Lung (tissue), 12 donors: ENCODE data around the gene KRT31. TPM values are rescaled to one million over a fixed set of nuclear protein-coding genes. Genes with fewer than 3 reads are reported as not detected.
"Not testable (repeated sequence)": the region's sequence is repeated elsewhere in the genome, so short reads cannot be mapped to it uniquely, and the experiment has no call there.

Experiments
- ATAC-seq: fragments of 200-7000 bp; cut with Tn5 transposase; one replicate; pipeline ENCODE4 v1.9.1; 2020; ENCODE audit warnings: moderate number of reproducible peaks; ENCODE audit not compliant: insufficient read depth, low FRiP score
- DNase-seq, 3 donors: peaks; one replicate each; pipeline ENCODE4 v3.0.0-alpha.2; 2013 to 2017
- H3K27ac ChIP-seq, 2 donors: one replicate each; pipeline ENCODE4 v1.5.1; 2013; ENCODE audit warnings: mild to moderate bottlenecking in 2 of 2, moderate library complexity in 2 of 2, control low read depth in 1 of 2, inconsistent platforms in 1 of 2, low read depth in 1 of 2, low read length in 1 of 2
- H3K27me3 ChIP-seq, 3 donors: one replicate each; pipeline ENCODE4 v1.5.1; 2013; ENCODE audit warnings: low read length in 2 of 3; ENCODE audit not compliant: control insufficient read depth in 3 of 3, insufficient read depth in 3 of 3
- H3K36me3 ChIP-seq, 4 donors: one replicate each; pipeline ENCODE4 v1.5.1; 2013; ENCODE audit warnings: low read length in 4 of 4, mild to moderate bottlenecking in 1 of 4, moderate library complexity in 1 of 4; ENCODE audit not compliant: control insufficient read depth in 4 of 4, insufficient read depth in 4 of 4
- H3K4me1 ChIP-seq, 5 donors: one replicate each; pipeline ENCODE4 v1.5.1; 2013; ENCODE audit warnings: low read length in 5 of 5, mild to moderate bottlenecking in 2 of 5, moderate library complexity in 1 of 5; ENCODE audit not compliant: control insufficient read depth in 5 of 5, insufficient read depth in 5 of 5
- H3K4me3 ChIP-seq: one replicate; pipeline ENCODE4 v1.5.1; 2013; ENCODE audit warnings: mild to moderate bottlenecking, control low read depth, moderate library complexity
- H3K9ac ChIP-seq, 2 donors: one replicate each; pipeline ENCODE4 v1.5.1; 2013; ENCODE audit warnings: low read length in 2 of 2, control low read depth in 1 of 2; ENCODE audit not compliant: insufficient read depth in 1 of 2
- H3K9me3 ChIP-seq, 4 donors: one replicate each; pipeline ENCODE4 v1.5.1; 2013; ENCODE audit warnings: low read length in 3 of 4, mild to moderate bottlenecking in 1 of 4, moderate library complexity in 1 of 4; ENCODE audit not compliant: control insufficient read depth in 4 of 4, insufficient read depth in 3 of 4
- CTCF ChIP-seq: IDR thresholded peaks from 2 replicates; pipeline ENCODE4 v1.5.1; 2012; ENCODE audit warnings: mild to moderate bottlenecking; ENCODE audit errors: control extremely low read depth, extremely low read depth
- WGBS, 2 donors: extraction: QIAGEN DNeasy Blood & Tissue Kit; methylation state at CpG; one replicate each; pipeline ENCODE4 v1.1.7; 2013; 5-methylcytosine and 5-hydroxymethylcytosine counted together
- polyA plus RNA-seq, 2 donors: library from polyadenylated mRNA; stranded (reverse); fragments of 200-250 nt; gene quantifications; one replicate each; pipeline ENCODE4 v1.2.1, GENCODE V29; 2013
- total RNA-seq, 2 donors: library from RNA; depleted of rRNA in 1 of 2; stranded (reverse); fragments of >200 nt in 1 of 2; gene quantifications; one replicate each; pipeline ENCODE4 v1.2.1, GENCODE V29; 2014 to 2021
- donor health status: control.
- donor health status: control.
- donor health status: Bipolar disorder and iron deficiency.
- donor health status: healthy.
- donor health status: DM: yes; HTN: yes; CAD: no.

Gene KRT31
- total and polyA plus RNA-seq, 4 donors: 0.02 TPM; not detected in 3

- WGBS, 2 donors: 93 to 94% methylated on average over 12 to 13 of the region's 13 CpGs
- no peak for TF ChIP-seq CTCF
- no peak within 1 kb of the TSS for H3K9ac ChIP-seq
- H3K27me3 ChIP-seq: no peaks in the 10 kb centered on the region
- no peak within 1 kb of the TSS for H3K27ac ChIP-seq
- no peak for DNase-seq
- H3K4me3 ChIP-seq: no peak within 1 kb of the TSS
- no peak for ATAC-seq
- H3K9me3 ChIP-seq: no peaks in the 10 kb centered on the region
- H3K36me3 ChIP-seq: no peaks in the 10 kb centered on the region
- H3K4me1 ChIP-seq: no peaks in the 10 kb centered on the region
Measured at GRCh38 chr17:41424111-41424635, 26.8 kb upstream of the KRT31 start, which contains the start of gene KRT37. Gene KRT37 (minus strand): TSS chr17:41424585. CDS start chr17:41424523, 62 bp downstream.

- H3K9ac ChIP-seq, H3K27me3 ChIP-seq, H3K27ac ChIP-seq, DNase-seq, H3K4me3 ChIP-seq, H3K9me3 ChIP-seq, H3K4me1 ChIP-seq, ATAC-seq, H3K36me3 ChIP-seq: not testable (repeated sequence)
- 87 to 91% methylated on average over 8 to 11 of the region's 11 CpGs for WGBS, 2 donors
Measured at GRCh38 chr17:41422586-41422985, 25.2 kb upstream of the KRT31 start.

GRCh38 chr17:41421617-41422016 lies 24.2 kb upstream of the KRT31 start:
- no peaks in the 10 kb centered on the region for H3K36me3 ChIP-seq
- no peak for ATAC-seq
- H3K9me3 ChIP-seq: no peaks in the 10 kb centered on the region
- no peak for DNase-seq
- H3K27me3 ChIP-seq: no peaks in the 10 kb centered on the region
- no peak for TF ChIP-seq CTCF
- no peak overlapping the region for H3K4me3 ChIP-seq
- no peak overlapping the region for H3K9ac ChIP-seq
- peaks cover 0 to 1% (median 0%) of the 10 kb centered on the region in 5 donors for H3K4me1 ChIP-seq
- H3K27ac ChIP-seq: no peak overlapping the region
- WGBS, 2 donors: 76 to 78% methylated on average over 4 of the region's 4 CpGs

- Histone ChIP-seq H3K4me1 (peaks cover 0 to 1% (median 0%) of the 10 kb centered on the region in 5 donors), H3K9ac (no peak overlapping the region), H3K27ac (no peak overlapping the region), H3K4me3 (no peak overlapping the region), H3K27me3 (no peaks in the 10 kb centered on the region), H3K36me3 (no peaks in the 10 kb centered on the region), H3K9me3 (no peaks in the 10 kb centered on the region)
- no peak for ATAC-seq
- WGBS, 2 donors: 82 to 85% methylated on average over 9 of the region's 9 CpGs
- no peak for TF ChIP-seq CTCF
- DNase-seq: no peak
Measured at GRCh38 chr17:41421116-41421515, 23.7 kb upstream of the KRT31 start.
